ENCODE results near the gene RBPJL.

RBPJL gene

GRCh38 chr20:45293041-45294002, 13.3 kb upstream of the RBPJL start:
- no peak for FAIRE-seq
- peak; percentile 94 for DNase-seq (ENCODE audit: insufficient read length, low spot score)
- peak; percentile 81 for TF ChIP-seq CTCF (IDR thresholded peaks at IDR 0.05; ENCODE audit: insufficient read depth, missing control alignments)

- TF ChIP-seq CTCF (IDR thresholded peaks at IDR 0.05; ENCODE audit: insufficient read depth, missing control alignments): no peak
- DNase-seq (ENCODE audit: insufficient read length, low spot score): no peak
- no peak for FAIRE-seq
Observed at GRCh38 chr20:45294003-45294368, 12.7 kb upstream of the RBPJL start.

- DNase-seq (ENCODE audit: insufficient read length, low spot score) (no peak), FAIRE-seq (no peak)
- TF ChIP-seq CTCF (IDR thresholded peaks at IDR 0.05; ENCODE audit: insufficient read depth, missing control alignments): no peak
Observed at GRCh38 chr20:45294659-45295058, 12.0 kb upstream of the RBPJL start.

- DNase-seq (ENCODE audit: insufficient read length, low spot score) (no peak), FAIRE-seq (no peak)
- TF ChIP-seq CTCF (IDR thresholded peaks at IDR 0.05; ENCODE audit: insufficient read depth, missing control alignments): no peak
Observed at GRCh38 chr20:45297786-45298497, 8.7 kb upstream of the RBPJL start.

- FAIRE-seq (no peak), DNase-seq (ENCODE audit: insufficient read length, low spot score) (no peak)
- TF ChIP-seq CTCF (IDR thresholded peaks at IDR 0.05; ENCODE audit: insufficient read depth, missing control alignments): no peak
Observed at GRCh38 chr20:45299786-45300185, 6.9 kb upstream of the RBPJL start.

GRCh38 chr20:45300961-45301360, 5.7 kb upstream of the RBPJL start:
- DNase-seq (ENCODE audit: insufficient read length, low spot score) (no peak), FAIRE-seq (no peak)
- TF ChIP-seq CTCF (IDR thresholded peaks at IDR 0.05; ENCODE audit: insufficient read depth, missing control alignments): peak; percentile 8

All from D721Med (cell line).